Mononuclear cell (primary cell): ENCODE results near the gene LRRC25. TPM values are rescaled to one million over a fixed set of nuclear protein-coding genes. Genes with fewer than 3 reads are reported as not detected.

Source experiments
- H3K27me3 ChIP-seq: 2 replicates; pipeline ENCODE4 v1.6.0; 2011; ENCODE audit warnings: low read length, control low read depth; ENCODE audit not compliant: insufficient read depth
- H3K4me1 ChIP-seq: 2 replicates; pipeline ENCODE4 v1.5.1; 2011; ENCODE audit warnings: mild to moderate bottlenecking, low read length, control low read depth; ENCODE audit not compliant: insufficient read depth
- H3K4me3 ChIP-seq: 2 replicates; pipeline ENCODE4 v1.5.1; 2011; ENCODE audit warnings: mild to moderate bottlenecking, low read length, moderate library complexity
- H3K9me3 ChIP-seq: 2 replicates; pipeline ENCODE4 v1.5.1; 2011; ENCODE audit warnings: low read depth, mild to moderate bottlenecking, control low read depth, low read length
- total RNA-seq: library from RNA; depleted of rRNA; stranded (reverse); fragments of >200 nt; gene quantifications from one replicate; pipeline ENCODE4 v1.2.3, GENCODE V29; 2012

Gene LRRC25
- total RNA-seq, 1 donor = 32.7 TPM

GRCh38 chr19:18344582-18344950 lies 52.9 kb downstream of the LRRC25 start:
- Histone ChIP-seq H3K4me1 (peaks cover 21% of the 10 kb centered on the region), H3K27me3 (no peaks in the 10 kb centered on the region), H3K4me3 (no peak overlapping the region), H3K9me3 (no peaks in the 10 kb centered on the region)

GRCh38 chr19:18342090-18342632 lies 55.3 kb downstream of the LRRC25 start:
- H3K4me1 ChIP-seq = peaks cover 31% of the 10 kb centered on the region
- H3K4me3 ChIP-seq = no peak overlapping the region
- no peaks in the 10 kb centered on the region for H3K9me3 ChIP-seq
- no peaks in the 10 kb centered on the region for H3K27me3 ChIP-seq

Other genes starting within 250 kb of the LRRC25 start
- 3.7 TPM for gene PIK3R2, start 244.5 kb downstream of the LRRC25 start, total RNA-seq
- gene IFI30, start 223.8 kb downstream of the LRRC25 start, total RNA-seq = 769 TPM
- 4.3 TPM for gene MPV17L2, start 204.4 kb downstream of the LRRC25 start, total RNA-seq
- 3.8 TPM for gene RAB3A, start 193.6 kb downstream of the LRRC25 start, total RNA-seq
- not detected for gene PDE4C, start 171.2 kb downstream of the LRRC25 start, total RNA-seq
- gene IQCN, start 123.2 kb downstream of the LRRC25 start, total RNA-seq = 7.7 TPM
- gene JUND, start 116.0 kb downstream of the LRRC25 start, total RNA-seq = 1,318 TPM
- gene LSM4, start 74.5 kb downstream of the LRRC25 start, total RNA-seq = 62.4 TPM
- gene PGPEP1, start 57.0 kb downstream of the LRRC25 start, total RNA-seq = 21.4 TPM
- gene GDF15, start 11.5 kb downstream of the LRRC25 start, total RNA-seq = not detected
- 46.2 TPM for gene SSBP4, start 21.8 kb upstream of the LRRC25 start, total RNA-seq
- gene ISYNA1, start 40.5 kb upstream of the LRRC25 start, total RNA-seq = 7.8 TPM
- 40.4 TPM for gene ELL, start 124.4 kb upstream of the LRRC25 start, total RNA-seq
- 169 TPM for gene FKBP8, start 146.0 kb upstream of the LRRC25 start, total RNA-seq
- 70.5 TPM for gene KXD1, start 160.2 kb upstream of the LRRC25 start, total RNA-seq
- 1,795 TPM for gene UBA52, start 174.2 kb upstream of the LRRC25 start, total RNA-seq
- 48.7 TPM for gene REX1BD, start 191.2 kb upstream of the LRRC25 start, total RNA-seq
- gene CRLF1, start 209.2 kb upstream of the LRRC25 start, total RNA-seq = 0.21 TPM
- gene TMEM59L, start 215.2 kb upstream of the LRRC25 start, total RNA-seq = not detected
- gene KLHL26, start 239.4 kb upstream of the LRRC25 start, total RNA-seq = 8.0 TPM